Measurements from ENCODE around the gene RBM47.

RBM47 gene

DNA sequence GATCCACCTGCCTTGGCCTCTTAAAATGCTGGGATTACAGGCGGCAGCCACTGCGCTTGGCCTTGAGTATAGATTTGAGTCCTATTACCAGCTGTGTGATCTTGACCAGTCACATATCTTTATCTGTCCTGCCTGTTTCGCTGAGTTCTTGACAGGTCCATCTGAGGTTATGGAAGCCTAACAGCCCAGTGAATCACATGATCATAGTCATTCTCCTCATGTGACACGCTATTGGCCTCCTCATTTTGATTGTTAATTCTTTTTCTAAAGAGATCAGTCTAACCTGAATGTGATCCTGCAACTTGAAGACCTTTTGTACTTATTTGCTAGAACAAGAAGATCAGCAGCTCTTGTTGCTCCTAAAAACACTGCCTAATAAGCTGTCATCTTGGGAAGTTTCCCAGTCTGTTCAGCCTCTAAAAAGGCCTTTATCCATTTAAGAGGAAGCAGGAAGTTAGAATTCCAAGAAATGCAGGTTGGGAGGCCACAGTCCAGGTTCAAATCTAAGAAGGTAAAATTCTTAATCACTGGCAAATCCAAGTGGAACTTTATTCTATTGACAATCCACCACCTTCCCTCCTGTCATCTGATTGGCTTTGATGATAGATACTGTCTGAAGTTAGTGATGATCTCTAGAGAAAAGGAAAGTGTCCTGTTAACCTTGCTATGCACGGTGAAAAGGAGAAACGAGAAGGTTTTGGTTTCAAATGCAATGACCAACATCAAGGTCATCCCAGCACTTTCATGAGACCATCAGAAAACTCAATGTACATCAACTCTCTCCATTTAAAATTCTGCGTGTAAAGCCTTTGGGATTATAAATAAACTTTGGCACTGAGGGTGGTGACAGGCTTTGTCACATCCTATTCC lies 207.6 kb downstream of the RBM47 start:
- peaks cover 13 to 24% (median 14%) of the 10 kb centered on the region in 11 experiments; a peak in 21 of 22 replicates for H3K9me3 ChIP-seq (replicated peaks in 1 of 11)
- peaks cover 0 to 22% (median 2%) of the 10 kb centered on the region in 10 experiments; a peak in 8 of 20 replicates for H3K4me1 ChIP-seq
- H3K27ac ChIP-seq, result no peak overlapping the region
- TF ChIP-seq Cebpa-rat (IDR thresholded peaks at IDR 0.05), result no peak
- H3K27me3 ChIP-seq, result no peaks in the 10 kb centered on the region
- H3K4me2 ChIP-seq, result no peak overlapping the region
- no peak overlapping the region for H3K9ac ChIP-seq
- peaks cover 0 to 38% (median 0%) of the 10 kb centered on the region in 11 experiments; a peak in 4 of 22 replicates for H4K20me1 ChIP-seq
- peaks cover 0 to 67% (median 0%) of the 10 kb centered on the region in 11 experiments; a peak in 6 of 22 replicates for H3K36me3 ChIP-seq
- H3K4me3 ChIP-seq, result no peak overlapping the region

DNA sequence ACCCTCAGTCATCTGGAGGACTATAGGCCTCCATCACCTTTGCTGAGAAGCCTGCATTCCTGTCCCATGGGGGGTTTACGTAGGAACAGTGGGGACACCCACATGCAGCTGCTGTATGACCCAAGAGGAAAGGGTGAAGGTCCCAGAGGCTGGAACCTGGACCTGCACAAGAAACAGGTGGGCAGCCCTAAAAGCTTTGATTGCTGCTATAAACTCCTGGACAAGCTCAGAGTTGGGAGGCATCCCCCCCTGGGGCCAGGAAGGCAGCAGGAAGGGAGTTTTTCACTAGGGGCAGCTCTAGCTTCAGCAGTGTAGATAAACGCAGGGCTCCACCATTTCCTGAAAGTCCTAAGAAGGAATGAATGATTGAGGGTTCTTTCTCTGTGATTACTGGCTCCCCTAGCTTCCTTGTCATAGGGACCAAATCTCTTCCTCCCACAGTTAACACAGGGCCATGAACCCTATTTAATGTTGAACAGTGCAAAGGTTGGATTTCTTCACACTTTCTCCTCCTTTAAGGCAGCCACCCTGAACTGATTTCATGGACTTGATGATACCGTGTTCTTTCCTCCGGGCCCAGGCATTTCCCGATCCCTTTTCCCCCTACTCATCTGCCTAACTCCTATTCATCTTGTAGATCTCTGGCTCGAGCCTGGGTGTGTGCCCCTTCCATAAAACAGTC lies 210.3 kb downstream of the RBM47 start:
- peaks cover 0 to 12% (median 0%) of the 10 kb centered on the region in 10 experiments; a peak in 5 of 20 replicates for H3K4me1 ChIP-seq
- no peak overlapping the region for H3K4me2 ChIP-seq

DNA sequence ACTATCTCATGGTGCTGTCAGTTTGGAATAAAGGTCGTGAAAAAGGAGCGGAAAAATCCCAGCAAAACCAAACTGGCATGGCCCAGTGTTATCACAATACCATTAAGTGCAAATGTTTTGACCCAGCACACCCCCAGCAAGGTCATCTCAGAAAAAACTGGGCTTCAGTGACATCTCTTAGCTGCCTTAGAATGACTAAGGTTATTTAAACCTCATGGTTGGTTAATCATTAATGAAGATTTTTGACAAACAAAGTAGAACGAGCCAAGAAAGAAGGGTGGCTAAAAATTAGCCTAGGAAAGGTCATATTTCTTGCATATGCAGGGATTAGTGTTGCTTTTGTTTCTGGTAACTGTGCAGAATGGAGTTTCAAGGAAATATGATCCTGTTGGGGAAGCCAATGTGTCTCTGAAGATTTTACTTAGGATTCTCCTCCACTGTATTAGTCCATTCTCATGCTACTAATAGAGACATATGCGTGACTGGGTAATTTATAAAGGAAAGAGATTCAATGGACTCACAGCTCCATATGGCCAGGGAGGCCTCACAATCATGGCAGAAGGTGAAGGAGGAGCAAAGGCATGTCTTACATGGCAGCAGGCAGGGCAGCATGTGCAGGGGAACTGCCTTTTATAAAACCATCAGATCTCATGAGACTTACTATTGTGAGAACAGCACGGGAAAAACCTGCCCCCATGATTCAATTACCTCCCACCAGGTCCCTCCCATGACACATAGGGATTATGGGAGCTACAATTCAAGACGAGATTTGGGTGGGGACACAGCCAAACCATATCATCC lies 211.0 kb downstream of the RBM47 start:
- Histone ChIP-seq H3K9me3 (replicated peaks in 1 of 11) (peaks cover 13 to 24% (median 14%) of the 10 kb centered on the region in 11 experiments; a peak in 21 of 22 replicates), H3K4me3 (no peak overlapping the region), H3K4me2 (peak overlapping the region in 2 of 11 experiments; percentile 7 to 19; a peak in 1 of 22 replicates), H3K27me3 (no peaks in the 10 kb centered on the region), H4K20me1 (peaks cover 0 to 5% (median 0%) of the 10 kb centered on the region in 11 experiments; a peak in 2 of 22 replicates), H3K4me1 (peaks cover 0 to 12% (median 0%) of the 10 kb centered on the region in 10 experiments; a peak in 5 of 20 replicates), H3K27ac (no peak overlapping the region), H3K9ac (no peak overlapping the region), H3K36me3 (peaks cover 0 to 35% (median 0%) of the 10 kb centered on the region in 11 experiments; a peak in 5 of 22 replicates)
- no peak for TF ChIP-seq Cebpa-rat (IDR thresholded peaks at IDR 0.05)

More for the DNA sequence above, 210.3 kb downstream of the RBM47 start:
- H3K4me3 ChIP-seq, result no peak overlapping the region
- peaks cover 0 to 43% (median 0%) of the 10 kb centered on the region in 11 experiments; a peak in 5 of 22 replicates for H3K36me3 ChIP-seq
- H3K27ac ChIP-seq, result no peak overlapping the region
- no peaks in the 10 kb centered on the region for H3K27me3 ChIP-seq
- TF ChIP-seq Cebpa-rat (IDR thresholded peaks at IDR 0.05), result no peak
- H4K20me1 ChIP-seq, result peaks cover 0 to 11% (median 0%) of the 10 kb centered on the region in 11 experiments; a peak in 3 of 22 replicates
- H3K9me3 ChIP-seq (replicated peaks in 1 of 11), result peaks cover 13 to 24% (median 14%) of the 10 kb centered on the region in 11 experiments; a peak in 21 of 22 replicates
- H3K9ac ChIP-seq, result no peak overlapping the region

DNA sequence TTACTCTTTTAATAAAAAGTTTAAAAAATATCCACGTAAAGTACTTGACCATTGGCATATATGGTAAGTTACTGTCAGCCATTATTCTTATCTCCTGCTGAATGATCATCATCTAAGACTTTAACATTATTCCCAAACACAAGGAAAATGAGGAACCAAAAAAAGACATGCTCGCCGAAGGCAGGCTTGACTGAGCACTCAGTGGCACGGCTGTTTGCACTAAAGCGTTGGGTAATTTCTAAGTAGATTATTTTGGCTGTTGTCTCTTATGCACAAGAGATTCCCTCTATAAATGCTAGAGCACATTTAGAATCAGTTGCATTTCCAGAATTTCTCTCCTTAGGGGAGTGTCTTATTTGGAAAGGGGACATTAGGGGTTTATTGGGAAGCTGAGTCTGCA lies 211.7 kb downstream of the RBM47 start:
- Histone ChIP-seq H3K9me3 (replicated peaks in 1 of 11) (peaks cover 13 to 24% (median 14%) of the 10 kb centered on the region in 11 experiments; a peak in 21 of 22 replicates), H3K27me3 (no peaks in the 10 kb centered on the region), H3K4me3 (no peak overlapping the region), H3K9ac (no peak overlapping the region), H3K27ac (no peak overlapping the region), H3K4me2 (peak overlapping the region in 2 of 11 experiments; percentile 7 to 19; a peak in 1 of 22 replicates), H4K20me1 (peaks cover 0 to 5% (median 0%) of the 10 kb centered on the region in 11 experiments; a peak in 2 of 22 replicates), H3K36me3 (peaks cover 0 to 28% (median 0%) of the 10 kb centered on the region in 11 experiments; a peak in 5 of 22 replicates), H3K4me1 (peaks cover 0 to 12% (median 0%) of the 10 kb centered on the region in 10 experiments; a peak in 5 of 20 replicates)
- no peak for TF ChIP-seq Cebpa-rat (IDR thresholded peaks at IDR 0.05)

DNA sequence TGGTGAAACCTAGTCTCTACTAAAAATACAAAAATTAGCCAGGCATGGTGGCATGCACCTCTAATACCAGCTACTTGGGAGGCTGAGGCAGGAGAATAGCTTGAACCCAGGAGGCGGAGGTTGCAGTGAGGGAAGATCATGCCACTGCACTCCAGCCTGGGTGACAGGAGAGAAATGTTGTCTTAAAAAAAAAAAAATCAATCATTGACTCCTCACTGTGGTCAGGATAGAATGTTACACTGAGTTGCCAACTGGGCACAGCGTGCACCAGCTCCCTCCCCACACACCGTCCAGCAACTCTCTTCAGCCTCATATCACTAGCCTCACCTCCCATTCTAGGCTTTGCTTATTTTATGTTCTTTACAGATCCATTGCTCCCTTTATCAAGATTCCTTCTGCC lies 215.0 kb downstream of the RBM47 start:
- no peak overlapping the region for H3K27ac ChIP-seq
- H3K9me3 ChIP-seq (replicated peaks in 1 of 11), result peaks cover 11 to 16% (median 14%) of the 10 kb centered on the region in 11 experiments; a peak in 21 of 22 replicates
- H4K20me1 ChIP-seq, result no peaks in the 10 kb centered on the region
- no peak overlapping the region for H3K4me2 ChIP-seq
- TF ChIP-seq Cebpa-rat (IDR thresholded peaks at IDR 0.05), result no peak
- no peak overlapping the region for H3K9ac ChIP-seq
- no peak overlapping the region for H3K4me3 ChIP-seq
- no peaks in the 10 kb centered on the region for H3K27me3 ChIP-seq
- peaks cover 0 to 12% (median 0%) of the 10 kb centered on the region in 10 experiments; a peak in 5 of 20 replicates for H3K4me1 ChIP-seq
- no peaks in the 10 kb centered on the region for H3K36me3 ChIP-seq

DNA sequence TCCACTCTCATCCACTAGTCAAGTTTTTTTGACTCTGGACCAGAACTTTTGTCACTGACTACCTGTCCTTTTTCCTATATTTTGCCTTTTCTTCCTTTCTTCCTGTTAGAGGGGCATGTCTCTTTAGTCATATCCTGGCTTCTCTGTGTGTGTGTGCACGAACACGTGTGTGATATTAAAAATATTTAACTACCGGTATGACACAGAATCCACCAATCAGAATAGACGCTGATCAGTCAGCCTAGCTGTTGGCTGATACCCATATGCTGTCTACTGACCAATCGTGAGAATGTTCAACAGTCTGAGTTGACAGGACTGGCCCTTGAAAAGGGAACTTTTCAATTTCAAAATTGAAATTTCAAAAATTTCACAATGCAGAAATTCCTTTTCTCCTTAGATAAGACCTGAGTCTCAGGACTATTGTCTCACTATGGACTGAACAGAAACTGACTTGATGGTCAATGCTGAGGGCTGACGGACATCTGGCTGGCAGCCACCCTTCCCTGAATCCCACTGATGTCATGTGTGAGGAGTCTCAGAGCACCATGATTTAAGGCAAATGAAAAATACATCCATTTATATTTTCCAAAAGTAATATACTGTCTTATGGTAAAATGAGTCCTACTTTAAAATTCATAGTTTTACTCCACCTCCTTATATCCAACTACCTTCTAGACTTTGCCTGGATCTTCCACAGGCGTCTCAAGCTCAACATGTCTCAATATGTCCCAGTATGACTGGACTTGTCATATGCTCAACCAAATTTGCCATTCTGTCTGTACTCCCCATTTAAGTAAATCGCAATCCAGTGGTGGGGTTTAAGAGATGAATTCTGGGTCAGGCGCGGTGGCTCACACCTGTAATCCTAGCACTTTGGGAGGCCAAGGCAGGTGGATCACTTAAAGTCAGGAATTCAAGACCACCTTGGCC lies 216.5 kb downstream of the RBM47 start:
- H4K20me1 ChIP-seq, result no peaks in the 10 kb centered on the region
- no peak overlapping the region for H3K4me3 ChIP-seq
- TF ChIP-seq Cebpa-rat (IDR thresholded peaks at IDR 0.05), result no peak
- peaks cover 0 to 6% (median 0%) of the 10 kb centered on the region in 10 experiments; a peak in 4 of 20 replicates for H3K4me1 ChIP-seq
- no peak overlapping the region for H3K9ac ChIP-seq
- H3K9me3 ChIP-seq (replicated peaks in 1 of 11), result peaks cover under 1 to 5% (median 2%) of the 10 kb centered on the region in 11 experiments; a peak in 14 of 22 replicates
- no peak overlapping the region for H3K4me2 ChIP-seq
- no peaks in the 10 kb centered on the region for H3K27me3 ChIP-seq
- no peaks in the 10 kb centered on the region for H3K36me3 ChIP-seq
- H3K27ac ChIP-seq, result no peak overlapping the region

DNA sequence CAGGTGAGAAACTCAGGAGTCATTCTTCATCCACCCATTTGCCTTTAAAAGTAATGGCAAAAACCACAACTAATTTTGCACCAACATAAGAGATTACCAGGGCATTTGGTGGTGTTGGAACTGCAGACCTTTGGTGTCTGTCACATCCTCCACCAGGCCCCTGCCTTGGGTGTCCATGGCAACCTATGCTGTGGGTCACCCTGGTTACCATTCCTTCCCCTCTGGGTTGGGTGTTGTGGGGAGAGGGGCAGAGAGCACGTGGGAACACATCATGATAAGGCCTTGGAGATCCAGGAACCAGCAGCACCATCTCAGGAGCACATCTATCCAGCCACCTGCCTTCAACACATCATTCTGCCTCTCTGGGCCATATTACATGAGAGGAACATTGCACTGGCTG lies 217.3 kb downstream of the RBM47 start:
- no peak overlapping the region for H3K9ac ChIP-seq
- TF ChIP-seq Cebpa-rat (IDR thresholded peaks at IDR 0.05), result no peak
- H3K4me1 ChIP-seq, result no peaks in the 10 kb centered on the region

More for the DNA sequence above, 217.3 kb downstream of the RBM47 start:
- Histone ChIP-seq H3K27me3 (no peaks in the 10 kb centered on the region), H3K9me3 (replicated peaks in 1 of 11) (peaks cover 7 to 13% (median 9%) of the 10 kb centered on the region in 11 experiments), H3K4me3 (no peak overlapping the region), H3K4me2 (no peak overlapping the region), H3K36me3 (0 out of 22 replicates have a peak, but pooled peaks cover 0 to under 1% (median 0%) of the 10 kb centered on the region in 11 experiments), H4K20me1 (no peaks in the 10 kb centered on the region), H3K27ac (no peak overlapping the region)
